HG03045 (cell line): ENCODE data around the gene KRT76.

Experiments used
- ATAC-seq: cut with Tn5 transposase; IDR thresholded peaks from one replicate; pipeline ENCODE4 v1.9.1; 2021; ENCODE audit warnings: mild to moderate bottlenecking, moderate library complexity; ENCODE audit not compliant: unreplicated experiment

The KRT76 gene

GRCh38 chr12:52742196-52742580 lies 35.0 kb downstream of the KRT76 start:
- ATAC-seq, result no peak

- ATAC-seq, result no peak
Measured at GRCh38 chr12:52741375-52742195, 35.6 kb downstream of the KRT76 start.

GRCh38 chr12:52740584-52740983 lies 36.6 kb downstream of the KRT76 start:
- ATAC-seq, result no peak

GRCh38 chr12:52739963-52740362 lies 37.2 kb downstream of the KRT76 start:
- ATAC-seq, result no peak

- ATAC-seq, result no peak
Measured at GRCh38 chr12:52735816-52736632, 41.1 kb downstream of the KRT76 start.

GRCh38 chr12:52735106-52735505 lies 42.0 kb downstream of the KRT76 start:
- no peak for ATAC-seq

- no peak for ATAC-seq
Measured at GRCh38 chr12:52730793-52731192, 46.4 kb downstream of the KRT76 start.

- ATAC-seq, result no peak
Measured at GRCh38 chr12:52730383-52730782, 46.8 kb downstream of the KRT76 start.

GRCh38 chr12:52729147-52729546 lies 48.0 kb downstream of the KRT76 start:
- ATAC-seq, result no peak

GRCh38 chr12:52728374-52728773 lies 48.8 kb downstream of the KRT76 start:
- ATAC-seq, result no peak

- no peak for ATAC-seq
Measured at GRCh38 chr12:52727037-52727436, 50.1 kb downstream of the KRT76 start.

GRCh38 chr12:52726451-52726850 lies 50.7 kb downstream of the KRT76 start:
- ATAC-seq, result no peak

GRCh38 chr12:52724384-52724783 lies 52.8 kb downstream of the KRT76 start:
- no peak for ATAC-seq

- ATAC-seq, result no peak
Measured at GRCh38 chr12:52722680-52723079, 54.5 kb downstream of the KRT76 start.

- no peak for ATAC-seq
Measured at GRCh38 chr12:52721838-52722470, 55.2 kb downstream of the KRT76 start.

GRCh38 chr12:52720365-52720886 lies 56.7 kb downstream of the KRT76 start:
- ATAC-seq, result no peak
